ENCODE results near the gene C17orf113. TPM values are rescaled to one million over a fixed set of nuclear protein-coding genes. Genes with fewer than 3 reads are reported as not detected.
"Not testable (repeated sequence)": the region's sequence is repeated elsewhere in the genome, so short reads cannot be mapped to it uniquely, and the experiment has no call there.

Gene C17orf113
- total RNA-seq, 4 donors from 2014 or later = 0.35 to 0.57 (median 0.48) TPM; not detected in 1

DNA sequence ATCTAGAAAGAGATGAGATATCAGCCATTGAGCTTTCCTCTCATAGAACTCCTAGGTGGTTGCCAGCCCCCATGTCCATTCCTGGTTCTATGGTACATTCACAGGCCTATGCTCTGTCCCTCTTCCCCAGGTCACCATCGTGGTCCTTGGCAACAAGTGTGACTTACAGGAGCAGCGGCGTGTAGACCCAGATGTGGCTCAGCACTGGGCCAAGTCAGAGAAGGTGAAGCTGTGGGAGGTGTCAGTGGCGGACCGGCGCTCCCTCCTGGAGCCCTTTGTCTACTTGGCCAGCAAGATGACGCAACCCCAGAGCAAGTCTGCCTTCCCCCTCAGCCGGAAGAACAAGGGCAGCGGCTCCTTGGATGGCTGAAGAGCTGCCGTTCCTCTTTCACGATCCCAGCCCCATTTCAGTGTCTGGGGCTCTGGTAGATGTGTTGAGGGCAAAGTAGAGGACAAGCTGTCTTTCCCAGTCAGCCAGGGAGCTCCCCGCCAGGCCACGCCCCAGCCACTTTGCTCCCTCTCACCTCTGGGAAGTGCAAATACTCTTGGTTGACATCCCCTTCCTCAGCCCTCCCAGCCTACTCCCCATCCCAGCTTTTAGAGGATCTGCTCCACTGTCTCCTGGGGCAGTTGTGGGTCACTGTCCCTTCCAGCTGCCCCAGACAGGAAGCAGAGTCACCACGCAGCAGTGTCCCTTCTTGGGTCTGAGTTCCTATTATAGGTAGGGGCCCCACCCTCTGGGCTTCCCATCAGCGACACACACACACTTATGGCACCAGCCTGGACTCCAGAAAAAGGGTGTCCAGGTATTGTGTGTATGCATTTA, 26.7 kb downstream of the C17orf113 start:
- Histone ChIP-seq H3K27me3 (peaks cover 0 to 6% (median 0%) of the 10 kb centered on the region in 4 donors), H3K4me3 (no peak overlapping the region), H3K36me3 (peaks cover 3 to 32% (median 18%) of the 10 kb centered on the region in 3 donors), H3K4me1 (peaks cover 21 to 54% (median 28%) of the 10 kb centered on the region in 3 donors), H3K27ac (peak overlapping the region; percentile 60 to 85 (median 68)), H3K9me3 (no peaks in the 10 kb centered on the region)
- TF ChIP-seq POLR2A (IDR thresholded peaks at IDR 0.05) = no peak
- TF ChIP-seq, protein P1, sequence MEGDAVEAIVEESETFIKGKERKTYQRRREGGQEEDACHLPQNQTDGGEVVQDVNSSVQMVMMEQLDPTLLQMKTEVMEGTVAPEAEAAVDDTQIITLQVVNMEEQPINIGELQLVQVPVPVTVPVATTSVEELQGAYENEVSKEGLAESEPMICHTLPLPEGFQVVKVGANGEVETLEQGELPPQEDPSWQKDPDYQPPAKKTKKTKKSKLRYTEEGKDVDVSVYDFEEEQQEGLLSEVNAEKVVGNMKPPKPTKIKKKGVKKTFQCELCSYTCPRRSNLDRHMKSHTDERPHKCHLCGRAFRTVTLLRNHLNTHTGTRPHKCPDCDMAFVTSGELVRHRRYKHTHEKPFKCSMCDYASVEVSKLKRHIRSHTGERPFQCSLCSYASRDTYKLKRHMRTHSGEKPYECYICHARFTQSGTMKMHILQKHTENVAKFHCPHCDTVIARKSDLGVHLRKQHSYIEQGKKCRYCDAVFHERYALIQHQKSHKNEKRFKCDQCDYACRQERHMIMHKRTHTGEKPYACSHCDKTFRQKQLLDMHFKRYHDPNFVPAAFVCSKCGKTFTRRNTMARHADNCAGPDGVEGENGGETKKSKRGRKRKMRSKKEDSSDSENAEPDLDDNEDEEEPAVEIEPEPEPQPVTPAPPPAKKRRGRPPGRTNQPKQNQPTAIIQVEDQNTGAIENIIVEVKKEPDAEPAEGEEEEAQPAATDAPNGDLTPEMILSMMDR (IDR thresholded peaks at IDR 0.05) = no peak
- WGBS, 2 donors = 41 to 75% methylated on average over 8 to 9 of the region's 15 CpGs
- intact Hi-C loops (cut with DNase I) = no loop called here
- no peak for DNase-seq

DNA sequence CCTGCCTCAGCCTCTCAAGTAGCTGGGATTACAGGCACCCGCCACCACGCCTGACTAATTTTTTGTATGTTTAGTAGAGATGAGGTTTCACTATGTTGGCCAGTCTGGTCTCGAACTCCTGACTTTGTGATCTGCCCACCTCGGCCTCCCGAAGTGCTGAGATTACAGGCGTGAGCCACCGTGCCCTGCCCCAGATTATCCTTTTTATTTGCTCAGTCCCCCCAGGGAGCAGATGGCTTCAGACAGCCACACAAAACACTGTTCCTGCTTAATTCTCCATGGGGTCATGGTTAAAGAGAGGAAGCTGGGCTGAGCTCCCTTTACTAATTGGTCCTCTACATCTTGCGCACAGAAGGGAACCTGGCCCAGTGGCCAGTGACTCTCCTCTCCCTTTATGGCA, 29.6 kb downstream of the C17orf113 start:
- peak overlapping the region in 3 of 4 donors; percentile 90 to 96 (median 94) for H3K27ac ChIP-seq
- H3K27me3 ChIP-seq; intact Hi-C loops (cut with DNase I); DNase-seq; H3K9me3 ChIP-seq: not testable (repeated sequence)
- peaks cover 3 to 32% (median 18%) of the 10 kb centered on the region in 3 donors for H3K36me3 ChIP-seq
- peak overlapping the region; percentile 67 to 94 (median 88) for H3K4me3 ChIP-seq
- 66 to 83% methylated on average over 6 to 7 of the region's 8 CpGs for WGBS, 2 donors
- H3K4me1 ChIP-seq = peaks cover 26 to 71% (median 38%) of the 10 kb centered on the region in 3 donors

- TF ChIP-seq, protein P1 (IDR thresholded peaks at IDR 0.05) = peak; percentile 92 to 97 (median 97)
- TF ChIP-seq POLR2A (IDR thresholded peaks at IDR 0.05) = peak in 2 of 4 donors; percentile 43 to 72
- peaks cover 3 to 32% (median 18%) of the 10 kb centered on the region in 3 donors for H3K36me3 ChIP-seq
- peaks cover 30 to 73% (median 41%) of the 10 kb centered on the region in 3 donors for H3K4me1 ChIP-seq
- 38 to 54% methylated on average over 6 to 8 of the region's 49 CpGs for WGBS, 2 donors
- H3K27me3 ChIP-seq = no peaks in the 10 kb centered on the region
- intact Hi-C loops (cut with DNase I) = no loop called here
- no peaks in the 10 kb centered on the region for H3K9me3 ChIP-seq
- H3K27ac ChIP-seq = peak within 1 kb of the TSS; percentile 90 to 96 (median 92)
- H3K4me3 ChIP-seq = peak within 1 kb of the TSS; percentile 67 to 94 (median 88)
- peak; percentile 57 for DNase-seq
Measured at GRCh38 chr17:42019509-42020404, 30.6 kb downstream of the C17orf113 start, which contains the start of gene NKIRAS2. NKIRAS2 (plus strand) TSS chr17:42020090; CDS start chr17:42021578, 1,488 bp downstream.

DNA sequence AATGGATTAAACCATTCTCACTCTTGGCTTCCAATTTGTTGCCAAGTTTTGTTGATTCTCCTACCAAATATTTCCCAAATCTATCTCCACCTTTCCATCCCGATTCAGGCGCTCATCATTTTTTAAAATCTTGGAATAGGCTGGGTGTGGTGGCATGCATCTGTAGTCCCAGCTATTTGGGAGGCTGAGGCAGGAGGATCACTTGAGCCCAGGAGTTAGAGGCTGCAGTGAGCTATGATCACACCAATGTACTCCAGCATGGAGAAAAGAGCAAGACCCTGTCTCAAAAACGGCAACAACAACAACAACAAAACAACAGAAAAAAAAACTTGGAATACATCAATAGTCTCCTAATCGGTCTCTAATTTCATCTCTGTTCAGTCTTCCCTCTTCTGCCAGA, 31.4 kb downstream of the C17orf113 start:
- 86 to 92% methylated on average over 4 of the region's 4 CpGs for WGBS, 2 donors
- Histone ChIP-seq H3K36me3 (peaks cover 0 to 26% (median 14%) of the 10 kb centered on the region in 3 donors), H3K27ac (no peak overlapping the region), H3K27me3 (no peaks in the 10 kb centered on the region), H3K9me3 (no peaks in the 10 kb centered on the region), H3K4me3 (no peak overlapping the region), H3K4me1 (peaks cover 23 to 73% (median 38%) of the 10 kb centered on the region in 3 donors)
- no peak for DNase-seq
- TF ChIP-seq, protein P1 (IDR thresholded peaks at IDR 0.05) = no peak
- no peak for TF ChIP-seq POLR2A (IDR thresholded peaks at IDR 0.05)
- intact Hi-C loops (cut with DNase I) = no loop called here

DNA sequence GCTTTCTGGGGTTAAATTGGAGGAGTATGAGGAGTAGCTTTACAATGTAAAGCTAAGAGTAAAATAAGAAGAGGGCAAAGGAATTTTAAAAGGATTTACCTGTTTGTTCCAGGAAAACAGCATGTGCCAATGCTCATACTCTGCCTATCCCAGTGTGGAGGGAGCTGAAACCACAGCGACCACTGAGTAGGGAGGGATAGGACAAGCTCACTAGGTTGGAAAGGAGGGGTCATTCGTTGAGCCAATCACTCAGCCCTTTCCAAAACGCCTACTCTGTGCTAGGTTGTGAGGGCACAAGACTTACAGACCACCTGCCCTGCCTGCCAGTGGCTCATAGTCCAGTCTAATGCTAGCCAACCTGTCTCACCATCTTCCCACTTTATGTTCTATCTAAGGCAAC, 32.1 kb downstream of the C17orf113 start:
- no peak for DNase-seq
- Histone ChIP-seq H3K27me3 (no peaks in the 10 kb centered on the region), H3K27ac (peak overlapping the region; percentile 94 to 98 (median 96)), H3K36me3 (peaks cover 0 to 20% (median 10%) of the 10 kb centered on the region in 3 donors), H3K9me3 (no peaks in the 10 kb centered on the region), H3K4me1 (peaks cover 23 to 73% (median 41%) of the 10 kb centered on the region in 3 donors), H3K4me3 (peak overlapping the region in 3 of 4 donors; percentile 75 to 93 (median 91))
- 37 to 64% methylated on average over 2 to 3 of the region's 3 CpGs for WGBS, 2 donors
- intact Hi-C loops (cut with DNase I) = no loop called here
- TF ChIP-seq, protein P1 (IDR thresholded peaks at IDR 0.05) = no peak
- no peak for TF ChIP-seq POLR2A (IDR thresholded peaks at IDR 0.05)

Data from esophagus squamous epithelium (tissue), 5 donors.